GM10248 (cell line): ENCODE data around the gene MTHFSD.
"Not testable (repeated sequence)": the region's sequence is repeated elsewhere in the genome, so short reads cannot be mapped to it uniquely, and the experiment has no call there.

Experiments used
- CTCF ChIA-PET: fragments of 300-600 bp; sonication (Branson Sonifier 250); formaldehyde crosslinking; extraction: SDS; loops from one replicate; lab custom pipeline; 2021; ENCODE audit warnings: antibody characterized with exemption; lab: Yijun Ruan, JAX
- POLR2A ChIA-PET: fragments of 350-650 bp; sonication (Branson Sonifier 250); formaldehyde crosslinking; extraction: SDS; loops from one replicate; lab custom pipeline; 2020; ENCODE audit warnings: antibody characterized with exemption; lab: Yijun Ruan, JAX
- DNase-seq: peaks from one replicate; pipeline ENCODE4 v3.0.0; 2012; ENCODE audit errors: extremely low spot score
- CTCF ChIP-seq: IDR thresholded peaks from 2 replicates; pipeline ENCODE4 v1.5.1; 2012; ENCODE audit warnings: mild to moderate bottlenecking, low read depth; ENCODE audit errors: extremely low read depth, missing control alignments, control extremely low read depth

Gene MTHFSD

GRCh38 chr16:86591270-86591669 lies 36.2 kb upstream of the MTHFSD start:
- DNase-seq = no peak
- CTCF ChIA-PET = no interaction called here
- TF ChIP-seq CTCF = no peak
- POLR2A ChIA-PET = no interaction called here

- CTCF ChIA-PET = no interaction called here
- POLR2A ChIA-PET = no interaction called here
- DNase-seq = no peak
- no peak for TF ChIP-seq CTCF
Measured at GRCh38 chr16:86590501-86591144, 35.6 kb upstream of the MTHFSD start.

GRCh38 chr16:86587955-86588354 lies 32.9 kb upstream of the MTHFSD start:
- CTCF ChIA-PET, POLR2A ChIA-PET: not testable (repeated sequence)

GRCh38 chr16:86587487-86587886 lies 32.5 kb upstream of the MTHFSD start:
- POLR2A ChIA-PET = no interaction called here

More at GRCh38 chr16:86587955-86588354, 32.9 kb upstream of the MTHFSD start:
- not testable (repeated sequence) for DNase-seq

GRCh38 chr16:86585821-86586611 lies 31.0 kb upstream of the MTHFSD start:
- no peak for TF ChIP-seq CTCF
- DNase-seq = no peak
- CTCF ChIA-PET = interaction anchor here (1.0 kb wide), 1 partner anchor 16 kb away, joined by 3 read pairs; no protein-coding TSS in a partner anchor
- POLR2A ChIA-PET = no interaction called here

More at GRCh38 chr16:86587487-86587886, 32.5 kb upstream of the MTHFSD start:
- TF ChIP-seq CTCF = no peak
- DNase-seq = no peak
- CTCF ChIA-PET = no interaction called here

- ChIA-PET CTCF (interaction anchor here (1.0 kb wide), 1 partner anchor 15 kb away, joined by 3 read pairs; no protein-coding TSS in a partner anchor), POLR2A (no interaction called here)
- TF ChIP-seq CTCF = no peak
- no peak for DNase-seq
Measured at GRCh38 chr16:86584726-86585721, 30.0 kb upstream of the MTHFSD start.
